Neural progenitor cell (in vitro differentiated cells): Measurements from ENCODE around the gene SMIM15. TPM values are rescaled to one million over a fixed set of nuclear protein-coding genes. Genes with fewer than 3 reads are reported as not detected.
"Not testable (repeated sequence)": the region's sequence is repeated elsewhere in the genome, so short reads cannot be mapped to it uniquely, and the experiment has no call there.

Experiments
- DNase-seq: peaks from one replicate; pipeline ENCODE4 v3.0.0-alpha.2; 2016; ENCODE audit warnings: low spot score
- H2AFZ ChIP-seq: fragments of 200-600 bp; sonication (generic); replicated peaks from 2 replicates; pipeline ENCODE4 v1.6.1; 2016; ENCODE audit warnings: antibody characterized with exemption
- H3F3A ChIP-seq: fragments of 200-600 bp; sonication (generic); 2 replicates; pipeline ENCODE4 v1.6.1; 2016; ENCODE audit warnings: antibody characterized with exemption, low read depth
- H3K27ac ChIP-seq: fragments of 200-600 bp; sonication (generic); 2 replicates; pipeline ENCODE4 v1.5.1; 2016; ENCODE audit warnings: mild to moderate bottlenecking
- H3K27me3 ChIP-seq: fragments of 200-600 bp; sonication (generic); 2 replicates; pipeline ENCODE4 v1.6.1; 2016; ENCODE audit warnings: mild to moderate bottlenecking, moderate library complexity
- H3K36me3 ChIP-seq: fragments of 200-600 bp; sonication (generic); 2 replicates; pipeline ENCODE4 v1.5.1; 2016
- H3K4me1 ChIP-seq: fragments of 200-600 bp; sonication (generic); 2 replicates; pipeline ENCODE4 v1.6.1; 2016; ENCODE audit warnings: mixed run types
- H3K4me2 ChIP-seq: fragments of 200-600 bp; sonication (generic); 2 replicates; pipeline ENCODE4 v1.6.1; 2016
- H3K4me3 ChIP-seq: fragments of 200-600 bp; sonication (generic); 2 replicates; pipeline ENCODE4 v1.5.1; 2016
- H3K79me2 ChIP-seq: fragments of 200-600 bp; sonication (generic); 2 replicates; pipeline ENCODE4 v1.6.1; 2016; ENCODE audit warnings: low read depth
- H3K9ac ChIP-seq: fragments of 200-600 bp; sonication (generic); 2 replicates; pipeline ENCODE4 v1.6.1; 2016
- H3K9me3 ChIP-seq: fragments of 200-600 bp; sonication (generic); 2 replicates; pipeline ENCODE4 v1.5.1; 2016; ENCODE audit warnings: low read depth
- H4K20me1 ChIP-seq: fragments of 200-600 bp; sonication (generic); 2 replicates; pipeline ENCODE4 v1.6.1; 2016; ENCODE audit warnings: low read depth
- H3K27ac Mint-ChIP-seq: 3 replicates; pipeline ENCODE4 v1.8.0; 2021; ENCODE audit warnings: mixed read lengths
- H3K27me3 Mint-ChIP-seq: 2 replicates; pipeline ENCODE4 v1.8.0; 2022; ENCODE audit warnings: low read depth, mild to moderate bottlenecking, inconsistent platforms, moderate library complexity, mixed read lengths; ENCODE audit not compliant: insufficient read depth
- H3K36me3 Mint-ChIP-seq: 3 replicates; pipeline ENCODE4 v1.8.0; 2021; ENCODE audit warnings: mixed read lengths
- H3K4me1 Mint-ChIP-seq: 3 replicates; pipeline ENCODE4 v1.8.0; 2021; ENCODE audit warnings: mixed read lengths
- H3K4me3 Mint-ChIP-seq: 3 replicates; pipeline ENCODE4 v1.8.0; 2021; ENCODE audit warnings: mild to moderate bottlenecking, moderate library complexity, mixed read lengths
- H3K9me3 Mint-ChIP-seq: 3 replicates; pipeline ENCODE4 v1.8.0; 2020; ENCODE audit warnings: mixed read lengths
- CTCF ChIP-seq: fragments of 200-600 bp; sonication (generic); IDR thresholded peaks from 2 replicates; pipeline ENCODE4 v1.5.1; 2017; ENCODE audit warnings: antibody characterized with exemption, mild to moderate bottlenecking
- EZH2 ChIP-seq: fragments of 200-600 bp; sonication (generic); IDR thresholded peaks from 2 replicates; pipeline ENCODE4 v1.6.1; 2017; ENCODE audit warnings: antibody characterized with exemption, mild to moderate bottlenecking, moderate library complexity
- EZH2phosphoT487 ChIP-seq: fragments of 200-600 bp; sonication (generic); IDR thresholded peaks from 2 replicates; pipeline ENCODE4 v1.6.1; 2017; ENCODE audit warnings: antibody characterized with exemption
- total RNA-seq: library from RNA; depleted of rRNA; stranded (reverse); fragments of >200 nt; gene quantifications from 2 replicates; pipeline ENCODE4 v1.2.3, GENCODE V29; 2015; ENCODE audit warnings: low replicate concordance

The SMIM15 gene
- total RNA-seq, 1 donor from 2014 or later: 40.9 TPM

DNA sequence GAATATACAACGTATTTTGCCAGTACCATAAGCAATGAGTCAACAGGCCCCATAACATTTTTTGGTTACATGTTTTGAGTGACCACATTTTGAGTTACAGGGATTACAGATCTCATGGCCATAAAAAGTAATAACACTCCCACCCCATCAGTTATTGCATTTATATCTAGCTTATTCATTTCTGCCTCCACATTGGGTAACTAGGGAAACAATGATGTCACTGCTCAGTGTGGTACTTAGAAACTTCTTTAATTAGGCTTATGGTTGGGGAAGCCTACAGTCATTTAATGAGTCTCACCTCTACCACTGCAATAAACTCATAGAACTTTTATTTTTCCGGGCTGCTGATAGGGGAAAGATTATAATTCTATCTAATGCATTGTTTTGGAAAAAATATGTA is 39.9 kb upstream of the SMIM15 start:
- H3F3A ChIP-seq: no peaks in the 10 kb centered on the region
- Mint-ChIP-seq H3K27me3 (peaks cover 10% of the 10 kb centered on the region), H3K27ac (no peak overlapping the region), H3K36me3 (peaks cover 2% of the 10 kb centered on the region), H3K4me1 (no peaks in the 10 kb centered on the region), H3K9me3 (peaks cover 14% of the 10 kb centered on the region), H3K4me3 (no peak overlapping the region)
- TF ChIP-seq EZH2: no peak
- H3K4me3 ChIP-seq: no peak overlapping the region
- no peak for DNase-seq
- H3K27ac ChIP-seq: no peak overlapping the region
- H3K27me3 ChIP-seq: no peaks in the 10 kb centered on the region
- H3K9me3 ChIP-seq: no peaks in the 10 kb centered on the region
- no peak overlapping the region for H3K9ac ChIP-seq
- H3K79me2 ChIP-seq: no peaks in the 10 kb centered on the region
- H2AFZ ChIP-seq: no peak overlapping the region
- H3K4me2 ChIP-seq: no peak overlapping the region
- no peaks in the 10 kb centered on the region for H3K4me1 ChIP-seq
- H4K20me1 ChIP-seq: no peaks in the 10 kb centered on the region
- H3K36me3 ChIP-seq: no peaks in the 10 kb centered on the region

- Mint-ChIP-seq H3K27ac (no peak overlapping the region), H3K36me3 (no peaks in the 10 kb centered on the region)
Measured at GRCh38 chr5:61200582-61201155, 38.4 kb upstream of the SMIM15 start.

GRCh38 chr5:61198606-61199005 is 36.3 kb upstream of the SMIM15 start:
- Histone ChIP-seq H3K9me3 (no peaks in the 10 kb centered on the region), H3K4me2 (no peak overlapping the region), H3K27me3 (no peaks in the 10 kb centered on the region), H3K4me3 (no peak overlapping the region), H2AFZ (no peak overlapping the region), H3K79me2 (no peaks in the 10 kb centered on the region), H3K36me3 (no peaks in the 10 kb centered on the region), H3K4me1 (no peaks in the 10 kb centered on the region), H3K27ac (no peak overlapping the region), H3K9ac (no peak overlapping the region), H3F3A (no peaks in the 10 kb centered on the region), H4K20me1 (no peaks in the 10 kb centered on the region)
- H3K9me3 Mint-ChIP-seq: no peaks in the 10 kb centered on the region
- no peak for DNase-seq
- no peak for TF ChIP-seq EZH2phosphoT487
- no peak for TF ChIP-seq EZH2
- no peak for TF ChIP-seq CTCF
- H3K36me3 Mint-ChIP-seq: no peaks in the 10 kb centered on the region
- peaks cover 4% of the 10 kb centered on the region for H3K27me3 Mint-ChIP-seq
- H3K27ac Mint-ChIP-seq: no peak overlapping the region
- no peaks in the 10 kb centered on the region for H3K4me1 Mint-ChIP-seq
- no peak overlapping the region for H3K4me3 Mint-ChIP-seq

More at GRCh38 chr5:61200582-61201155, 38.4 kb upstream of the SMIM15 start:
- Mint-ChIP-seq H3K4me1 (no peaks in the 10 kb centered on the region), H3K9me3 (peaks cover 6% of the 10 kb centered on the region), H3K27me3 (peaks cover 10% of the 10 kb centered on the region), H3K4me3 (no peak overlapping the region)
- Histone ChIP-seq H3K4me1 (no peaks in the 10 kb centered on the region), H3K4me3 (no peak overlapping the region), H4K20me1 (no peaks in the 10 kb centered on the region), H3K27ac (no peak overlapping the region), H3K9ac (no peak overlapping the region), H3K4me2 (no peak overlapping the region), H3K79me2 (no peaks in the 10 kb centered on the region), H3K9me3 (no peaks in the 10 kb centered on the region), H3K36me3 (no peaks in the 10 kb centered on the region), H2AFZ (peak overlapping the region; percentile 50), H3F3A (no peaks in the 10 kb centered on the region), H3K27me3 (no peaks in the 10 kb centered on the region)
- no peak for TF ChIP-seq EZH2phosphoT487
- TF ChIP-seq CTCF: no peak
- TF ChIP-seq EZH2: no peak
- DNase-seq: no peak

DNA sequence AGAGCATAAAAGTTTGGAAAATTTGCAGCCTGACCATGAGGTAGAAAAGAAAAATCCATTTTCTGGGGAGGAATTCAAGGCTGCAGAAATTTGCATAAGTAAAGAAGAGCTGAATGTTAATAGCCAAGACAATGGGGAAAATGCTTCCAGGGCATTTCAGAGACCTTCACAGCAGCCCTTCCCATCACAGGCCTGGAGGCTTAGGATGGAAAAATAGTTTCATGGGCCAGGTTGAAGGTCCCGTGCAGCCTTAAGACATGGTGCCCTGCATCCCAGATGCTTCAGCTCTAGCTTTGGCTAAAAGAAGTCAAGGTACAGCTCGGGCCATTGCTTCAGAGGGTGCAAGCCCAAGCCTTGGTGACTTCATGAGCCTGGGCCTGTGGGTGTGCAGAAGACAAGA is 25.6 kb upstream of the SMIM15 start:
- not testable (repeated sequence) for H4K20me1 ChIP-seq, H3K79me2 ChIP-seq, H3K9me3 ChIP-seq, H3K36me3 ChIP-seq, H3K4me3 ChIP-seq, H3K27ac Mint-ChIP-seq, H3K27me3 Mint-ChIP-seq, H3K4me1 ChIP-seq, DNase-seq, H3F3A ChIP-seq, H3K4me1 Mint-ChIP-seq, H2AFZ ChIP-seq, H3K4me3 Mint-ChIP-seq, H3K4me2 ChIP-seq, H3K9me3 Mint-ChIP-seq, H3K36me3 Mint-ChIP-seq, H3K27ac ChIP-seq, H3K27me3 ChIP-seq, H3K9ac ChIP-seq

- H2AFZ ChIP-seq, H3K36me3 ChIP-seq, H3K27me3 ChIP-seq, H3K9ac ChIP-seq, H3K36me3 Mint-ChIP-seq, H3K79me2 ChIP-seq, H3K4me3 ChIP-seq, H3K4me2 ChIP-seq, H3K9me3 ChIP-seq, DNase-seq, H4K20me1 ChIP-seq, H3F3A ChIP-seq, H3K4me3 Mint-ChIP-seq, H3K27ac Mint-ChIP-seq, H3K4me1 Mint-ChIP-seq, H3K27me3 Mint-ChIP-seq, H3K9me3 Mint-ChIP-seq, H3K4me1 ChIP-seq, H3K27ac ChIP-seq: not testable (repeated sequence)
Measured at GRCh38 chr5:61187352-61187751, 25.1 kb upstream of the SMIM15 start.
